Cardiac muscle cell (in vitro differentiated cells and primary cell): ENCODE measurements around the gene ADCY6. TPM values are rescaled to one million over a fixed set of nuclear protein-coding genes. Genes with fewer than 3 reads are reported as not detected.

ENCODE experiments used
- DNase-seq, 2 donors: peaks; one replicate each; pipeline versions ENCODE4 v3.0.0 to v3.0.0-alpha.2; 2010 to 2017; ENCODE audit warnings: low read depth in 1 of 2, low spot score in 1 of 2
- H3K27ac ChIP-seq: fragments of 200-600 bp; sonication (generic); 2 replicates; pipeline ENCODE4 v1.5.1; 2016
- H3K27me3 ChIP-seq: fragments of 200-600 bp; sonication (generic); 2 replicates; pipeline ENCODE4 v1.6.0; 2016; ENCODE audit warnings: control low read depth
- H3K36me3 ChIP-seq: fragments of 200-600 bp; sonication (generic); 2 replicates; pipeline ENCODE4 v1.5.1; 2016; ENCODE audit warnings: control low read depth
- H3K4me1 ChIP-seq: fragments of 200-600 bp; sonication (generic); 2 replicates; pipeline ENCODE4 v1.8.1; 2017; ENCODE audit warnings: low read depth, mild to moderate bottlenecking, mixed run types
- H3K4me3 ChIP-seq: fragments of 200-600 bp; sonication (generic); 2 replicates; pipeline ENCODE4 v1.5.1; 2016; ENCODE audit warnings: mild to moderate bottlenecking
- H3K9me3 ChIP-seq: fragments of 200-600 bp; sonication (generic); 2 replicates; pipeline ENCODE4 v1.5.1; 2017; ENCODE audit warnings: low read depth, mild to moderate bottlenecking, control low read depth
- polyA plus RNA-seq: library from polyadenylated mRNA; unstranded; fragments of >200 nt; fragmentation: Nextera tagmentation; extraction: Ambion mirVana; gene quantifications from 2 replicates; pipeline ENCODE4 v1.2.1, GENCODE V29; 2016
- total RNA-seq: library from RNA; depleted of rRNA; stranded (reverse); fragments of >200 nt; gene quantifications from 2 replicates; pipeline ENCODE4 v1.2.3, GENCODE V29; 2016
- TF ChIP-seq, protein P1 (sequence below): IDR thresholded peaks from 2 replicates; pipeline ENCODE4 v1.5.1; 2012; ENCODE audit warnings: low read depth, mild to moderate bottlenecking, low read length

The ADCY6 gene
- total and polyA plus RNA-seq, 2 experiments from 2014 or later: 38.1 to 60.1 TPM

DNA sequence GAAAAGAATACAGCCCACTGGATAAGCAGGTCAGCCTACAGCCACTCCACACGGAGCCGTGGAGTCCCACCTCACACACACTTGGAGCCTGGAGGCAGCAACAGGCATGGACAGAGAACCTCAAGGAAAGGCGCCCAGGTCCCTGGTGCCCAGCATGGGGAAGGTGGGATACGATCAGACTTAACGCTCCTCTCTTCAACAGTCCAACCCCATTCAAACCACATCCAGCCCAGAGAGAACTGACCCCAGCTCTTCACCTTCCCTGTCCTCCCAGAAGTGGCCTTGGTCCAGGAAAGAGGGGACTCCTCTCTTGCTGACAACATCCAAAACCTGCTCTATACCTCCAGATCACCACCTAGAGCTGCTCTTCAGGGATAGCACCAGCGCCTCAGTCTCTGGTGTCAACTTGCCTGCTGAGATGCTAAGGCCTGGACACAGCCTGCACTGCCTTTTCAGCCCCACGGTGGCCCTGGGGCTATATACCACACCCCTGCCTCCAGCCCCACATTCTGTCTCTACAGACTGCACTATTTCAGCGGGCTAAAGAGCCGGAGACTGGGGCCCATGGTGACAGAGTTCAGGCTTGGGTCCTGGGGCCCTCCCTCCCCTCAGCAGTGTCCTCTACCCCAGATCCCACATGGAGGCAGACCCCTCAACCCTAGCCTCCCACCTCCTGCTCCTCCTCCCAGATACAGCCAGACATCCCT, 7.0 kb downstream of the ADCY6 start:
- H3K9me3 ChIP-seq: no peaks in the 10 kb centered on the region
- DNase-seq: no peak
- peaks cover 37% of the 10 kb centered on the region for H3K4me1 ChIP-seq
- peak overlapping the region; percentile 8 for H3K27ac ChIP-seq
- TF ChIP-seq, protein P1, sequence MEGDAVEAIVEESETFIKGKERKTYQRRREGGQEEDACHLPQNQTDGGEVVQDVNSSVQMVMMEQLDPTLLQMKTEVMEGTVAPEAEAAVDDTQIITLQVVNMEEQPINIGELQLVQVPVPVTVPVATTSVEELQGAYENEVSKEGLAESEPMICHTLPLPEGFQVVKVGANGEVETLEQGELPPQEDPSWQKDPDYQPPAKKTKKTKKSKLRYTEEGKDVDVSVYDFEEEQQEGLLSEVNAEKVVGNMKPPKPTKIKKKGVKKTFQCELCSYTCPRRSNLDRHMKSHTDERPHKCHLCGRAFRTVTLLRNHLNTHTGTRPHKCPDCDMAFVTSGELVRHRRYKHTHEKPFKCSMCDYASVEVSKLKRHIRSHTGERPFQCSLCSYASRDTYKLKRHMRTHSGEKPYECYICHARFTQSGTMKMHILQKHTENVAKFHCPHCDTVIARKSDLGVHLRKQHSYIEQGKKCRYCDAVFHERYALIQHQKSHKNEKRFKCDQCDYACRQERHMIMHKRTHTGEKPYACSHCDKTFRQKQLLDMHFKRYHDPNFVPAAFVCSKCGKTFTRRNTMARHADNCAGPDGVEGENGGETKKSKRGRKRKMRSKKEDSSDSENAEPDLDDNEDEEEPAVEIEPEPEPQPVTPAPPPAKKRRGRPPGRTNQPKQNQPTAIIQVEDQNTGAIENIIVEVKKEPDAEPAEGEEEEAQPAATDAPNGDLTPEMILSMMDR: no peak
- H3K4me3 ChIP-seq: no peak overlapping the region
- no peaks in the 10 kb centered on the region for H3K36me3 ChIP-seq
- no peaks in the 10 kb centered on the region for H3K27me3 ChIP-seq

DNA sequence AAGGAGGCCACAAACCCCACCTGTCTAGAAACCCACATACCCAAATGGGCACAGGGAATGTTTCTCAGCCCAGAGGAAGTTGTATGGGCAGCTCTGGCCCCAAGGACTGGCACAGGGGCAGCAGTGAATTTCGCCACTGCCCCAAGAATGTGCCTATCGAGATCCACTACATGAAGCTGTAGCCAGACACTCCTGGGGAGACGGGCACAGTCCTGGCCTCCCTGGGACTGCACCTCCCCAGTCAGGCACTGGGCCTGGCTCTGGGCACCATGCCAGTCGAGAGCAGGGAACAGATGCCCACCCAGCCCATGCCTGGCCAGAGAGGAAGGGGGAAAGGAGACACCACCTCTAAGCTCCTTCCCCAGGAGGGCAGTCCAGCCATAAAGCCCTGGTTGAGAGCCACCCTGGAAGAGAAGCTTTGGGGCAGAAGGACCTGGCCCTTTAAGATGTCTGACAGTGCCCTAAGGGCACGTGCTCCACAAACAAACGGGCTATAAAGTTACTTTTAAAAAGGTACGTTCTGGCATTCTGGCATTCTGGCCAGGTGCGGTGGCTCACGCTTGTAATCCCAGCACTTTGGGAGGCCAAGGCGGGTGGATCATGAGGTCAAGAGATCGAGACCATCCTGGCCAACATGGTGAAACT, 8.4 kb downstream of the ADCY6 start:
- no peaks in the 10 kb centered on the region for H3K27me3 ChIP-seq
- peaks cover 28% of the 10 kb centered on the region for H3K4me1 ChIP-seq
- H3K27ac ChIP-seq: peak overlapping the region; percentile 83
- DNase-seq: no peak
- no peak overlapping the region for H3K4me3 ChIP-seq
- H3K9me3 ChIP-seq: no peaks in the 10 kb centered on the region
- TF ChIP-seq, protein P1: no peak
- H3K36me3 ChIP-seq: peaks cover 3% of the 10 kb centered on the region

DNA sequence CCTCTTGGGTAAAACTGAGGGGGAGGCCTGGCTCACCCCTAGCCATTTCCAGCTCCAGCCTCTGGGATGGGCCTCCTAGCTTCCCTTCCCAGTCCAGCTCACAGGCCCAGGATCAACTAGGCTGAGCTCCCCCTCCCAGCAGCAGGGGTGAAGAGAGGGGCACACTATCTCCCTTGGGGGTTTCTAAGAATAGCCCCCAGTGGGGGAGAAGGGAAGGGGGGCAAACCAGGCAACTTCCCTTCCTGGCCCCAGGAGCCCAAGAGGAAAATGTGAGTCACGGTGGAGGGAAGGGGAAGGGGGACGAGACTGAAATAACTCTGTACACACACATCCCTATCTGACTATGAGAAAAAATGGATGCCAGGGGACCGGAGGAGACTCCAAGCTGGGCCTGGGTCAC, 9.0 kb downstream of the ADCY6 start:
- Histone ChIP-seq H3K27ac (peak overlapping the region; percentile 83), H3K9me3 (no peaks in the 10 kb centered on the region), H3K4me1 (peaks cover 28% of the 10 kb centered on the region), H3K27me3 (no peaks in the 10 kb centered on the region), H3K36me3 (peaks cover 3% of the 10 kb centered on the region), H3K4me3 (no peak overlapping the region)
- DNase-seq: peak; percentile 33 to 96
- TF ChIP-seq, protein P1: no peak

DNA sequence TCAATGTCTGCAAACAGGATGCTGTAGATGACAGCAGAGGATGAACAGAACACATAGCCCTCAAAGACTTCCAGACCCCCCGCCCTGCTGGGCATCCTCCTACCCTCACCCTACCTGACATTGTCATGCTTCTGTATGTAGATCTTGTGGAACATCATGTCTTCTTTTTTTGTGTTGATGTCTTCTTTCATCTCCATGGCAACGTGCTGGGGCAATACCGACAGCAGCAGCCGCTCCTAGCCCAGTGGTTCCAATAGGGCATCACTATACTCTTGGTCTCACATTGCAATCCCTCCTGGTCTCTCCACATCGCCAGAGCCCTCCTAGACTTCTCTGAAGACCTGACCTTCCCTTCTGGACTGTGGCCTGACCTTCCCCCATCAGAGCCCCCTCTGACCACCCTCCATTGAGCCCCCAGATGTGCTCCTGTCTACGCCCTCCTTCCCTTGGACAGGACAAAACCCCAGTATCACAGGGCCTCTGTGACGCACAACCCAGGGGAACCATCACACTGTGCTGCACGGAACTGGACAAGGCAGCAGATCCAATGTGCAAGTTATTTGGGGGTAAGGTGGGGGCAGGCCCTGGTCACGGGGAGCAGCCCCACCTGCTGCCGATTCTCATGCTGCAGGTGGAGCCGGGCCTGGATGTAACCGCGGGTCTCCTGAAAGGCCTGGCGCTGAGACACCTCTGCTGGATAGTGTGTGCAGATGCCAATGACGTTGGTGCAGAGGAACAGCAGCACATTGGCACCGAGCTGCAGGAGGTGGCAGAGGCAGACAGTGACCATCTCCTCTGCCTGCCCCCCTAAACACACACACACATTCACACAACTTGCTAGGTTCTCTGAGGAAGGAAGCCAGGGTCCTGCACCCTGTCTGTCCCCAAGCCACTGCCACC, 11.1 kb downstream of the ADCY6 start:
- Histone ChIP-seq H3K36me3 (peaks cover 22% of the 10 kb centered on the region), H3K27ac (no peak overlapping the region), H3K4me1 (peaks cover 28% of the 10 kb centered on the region), H3K9me3 (no peaks in the 10 kb centered on the region), H3K4me3 (no peak overlapping the region), H3K27me3 (no peaks in the 10 kb centered on the region)
- TF ChIP-seq, protein P1: no peak
- DNase-seq: no peak

- Histone ChIP-seq H3K4me1 (peaks cover 27% of the 10 kb centered on the region), H3K4me3 (no peak overlapping the region), H3K27ac (no peak overlapping the region), H3K36me3 (peaks cover 30% of the 10 kb centered on the region), H3K9me3 (no peaks in the 10 kb centered on the region), H3K27me3 (no peaks in the 10 kb centered on the region)
- TF ChIP-seq, protein P1: no peak
- DNase-seq: no peak
Observed at GRCh38 chr12:48776956-48777355, 11.9 kb downstream of the ADCY6 start.
